Measurements from ENCODE around the gene S1PR3.

S1PR3 gene

GRCh38 chr9:89039104-89039465, 47.8 kb downstream of the S1PR3 start:
- no peak for DNase-seq

- no peak for DNase-seq
Measured at GRCh38 chr9:89039664-89040063, 48.4 kb downstream of the S1PR3 start.

GRCh38 chr9:89042984-89043383, 51.7 kb downstream of the S1PR3 start:
- peak; percentile 4 for DNase-seq

- no peak for DNase-seq
Measured at GRCh38 chr9:89044104-89044503, 52.8 kb downstream of the S1PR3 start.

GRCh38 chr9:89044881-89045280, 53.6 kb downstream of the S1PR3 start:
- DNase-seq, result no peak

- DNase-seq, result no peak
Measured at GRCh38 chr9:89046832-89047231, 55.6 kb downstream of the S1PR3 start.

GRCh38 chr9:89047667-89048066, 56.4 kb downstream of the S1PR3 start:
- DNase-seq, result no peak

GRCh38 chr9:89048616-89049015, 57.3 kb downstream of the S1PR3 start:
- no peak for DNase-seq

GRCh38 chr9:89049646-89050045, 58.4 kb downstream of the S1PR3 start:
- no peak for DNase-seq

- no peak for DNase-seq
Measured at GRCh38 chr9:89051421-89052025, 60.3 kb downstream of the S1PR3 start.

GRCh38 chr9:89052470-89053097, 61.3 kb downstream of the S1PR3 start:
- DNase-seq, result no peak

- DNase-seq, result no peak
Measured at GRCh38 chr9:89053301-89053700, 62.0 kb downstream of the S1PR3 start.

All from DMS79 treated with DMSO at 0.1 percent for 48 hours (cell line).